ENCODE results near the gene MACROD2.
"Not testable (repeated sequence)": the region's sequence is repeated elsewhere in the genome, so short reads cannot be mapped to it uniquely, and the experiment has no call there.

MACROD2 gene

GRCh38 chr20:15528391-15529111 is 1533.2 kb downstream of the MACROD2 start:
- no peak for TF ChIP-seq CTCF (IDR thresholded peaks at IDR 0.05; ENCODE audit: insufficient read depth, low read length, missing control alignments)
- no peak overlapping the region for H3K4me3 ChIP-seq (ENCODE audit: low read depth, low read length)
- ChIA-PET CTCF (no interaction called here), POLR2A (no interaction called here)
- no peak for DNase-seq (ENCODE audit: low read depth, low spot score)

DNA sequence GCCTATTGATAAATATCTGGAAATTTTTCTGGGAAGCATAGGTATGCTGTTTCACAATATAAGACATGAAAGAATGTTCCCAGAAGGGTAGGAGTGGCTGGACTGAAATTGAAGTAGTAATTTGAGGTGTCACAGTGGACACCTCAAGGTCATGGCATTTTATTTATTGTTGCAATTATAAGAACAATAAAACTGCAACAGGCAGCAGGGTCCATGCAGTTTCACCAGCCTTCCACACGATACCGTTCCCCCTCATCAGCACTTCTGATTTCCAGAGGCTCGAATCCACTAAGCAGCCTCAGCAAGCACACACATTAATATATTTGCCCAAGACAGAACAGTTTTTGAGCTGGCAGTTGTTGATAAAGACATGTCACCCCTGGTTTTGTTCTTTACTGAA is 1540.5 kb downstream of the MACROD2 start:
- ChIA-PET CTCF (no interaction called here), POLR2A (no interaction called here)
- H3K4me3 ChIP-seq (ENCODE audit: low read depth, low read length) = no peak overlapping the region
- no peak for TF ChIP-seq CTCF (IDR thresholded peaks at IDR 0.05; ENCODE audit: insufficient read depth, low read length, missing control alignments)
- no peak for DNase-seq (ENCODE audit: low read depth, low spot score)

GRCh38 chr20:15537200-15537599 is 1541.9 kb downstream of the MACROD2 start:
- POLR2A ChIA-PET; CTCF ChIA-PET; H3K4me3 ChIP-seq (ENCODE audit: low read depth, low read length); DNase-seq (ENCODE audit: low read depth, low spot score): not testable (repeated sequence)

DNA sequence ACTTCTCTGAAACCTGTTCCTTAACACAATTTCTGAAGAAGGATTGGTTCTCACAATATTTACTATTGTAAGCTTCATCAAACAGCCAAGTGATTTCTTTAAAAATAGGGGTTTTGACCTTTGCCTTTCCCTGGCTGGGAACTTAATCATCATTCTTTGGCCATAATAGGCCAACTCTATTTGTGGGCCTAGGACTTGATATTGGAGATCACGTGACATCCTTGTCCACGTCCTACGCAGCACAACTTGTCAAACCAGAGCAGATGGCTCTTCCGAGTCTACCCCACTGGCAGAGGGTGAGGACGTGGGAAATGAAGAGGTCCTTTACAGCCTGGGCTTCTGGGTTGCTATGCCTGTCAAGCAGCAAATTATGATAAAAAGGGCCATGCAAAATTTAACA is 1547.3 kb downstream of the MACROD2 start:
- DNase-seq (ENCODE audit: low read depth, low spot score) = no peak
- POLR2A ChIA-PET = no interaction called here
- H3K4me3 ChIP-seq (ENCODE audit: low read depth, low read length) = no peak overlapping the region
- TF ChIP-seq CTCF (IDR thresholded peaks at IDR 0.05; ENCODE audit: insufficient read depth, low read length, missing control alignments) = no peak
- CTCF ChIA-PET = no interaction called here

GRCh38 chr20:15544742-15545141 is 1549.4 kb downstream of the MACROD2 start:
- TF ChIP-seq CTCF (IDR thresholded peaks at IDR 0.05; ENCODE audit: insufficient read depth, low read length, missing control alignments) = no peak
- ChIA-PET POLR2A (no interaction called here), CTCF (no interaction called here)
- no peak overlapping the region for H3K4me3 ChIP-seq (ENCODE audit: low read depth, low read length)
- no peak for DNase-seq (ENCODE audit: low read depth, low spot score)

GRCh38 chr20:15546525-15547023 is 1551.3 kb downstream of the MACROD2 start:
- DNase-seq (ENCODE audit: low read depth, low spot score) = no peak
- ChIA-PET CTCF (no interaction called here), POLR2A (no interaction called here)
- H3K4me3 ChIP-seq (ENCODE audit: low read depth, low read length) = no peak overlapping the region
- TF ChIP-seq CTCF (IDR thresholded peaks at IDR 0.05; ENCODE audit: insufficient read depth, low read length, missing control alignments) = no peak

GRCh38 chr20:15547119-15547518 is 1551.8 kb downstream of the MACROD2 start:
- ChIA-PET POLR2A (no interaction called here), CTCF (no interaction called here)
- no peak for TF ChIP-seq CTCF (IDR thresholded peaks at IDR 0.05; ENCODE audit: insufficient read depth, low read length, missing control alignments)
- no peak overlapping the region for H3K4me3 ChIP-seq (ENCODE audit: low read depth, low read length)
- no peak for DNase-seq (ENCODE audit: low read depth, low spot score)
